Measurements from ENCODE around the gene MFAP2.

The MFAP2 gene, protein sequence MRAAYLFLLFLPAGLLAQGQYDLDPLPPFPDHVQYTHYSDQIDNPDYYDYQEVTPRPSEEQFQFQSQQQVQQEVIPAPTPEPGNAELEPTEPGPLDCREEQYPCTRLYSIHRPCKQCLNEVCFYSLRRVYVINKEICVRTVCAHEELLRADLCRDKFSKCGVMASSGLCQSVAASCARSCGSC

DNA sequence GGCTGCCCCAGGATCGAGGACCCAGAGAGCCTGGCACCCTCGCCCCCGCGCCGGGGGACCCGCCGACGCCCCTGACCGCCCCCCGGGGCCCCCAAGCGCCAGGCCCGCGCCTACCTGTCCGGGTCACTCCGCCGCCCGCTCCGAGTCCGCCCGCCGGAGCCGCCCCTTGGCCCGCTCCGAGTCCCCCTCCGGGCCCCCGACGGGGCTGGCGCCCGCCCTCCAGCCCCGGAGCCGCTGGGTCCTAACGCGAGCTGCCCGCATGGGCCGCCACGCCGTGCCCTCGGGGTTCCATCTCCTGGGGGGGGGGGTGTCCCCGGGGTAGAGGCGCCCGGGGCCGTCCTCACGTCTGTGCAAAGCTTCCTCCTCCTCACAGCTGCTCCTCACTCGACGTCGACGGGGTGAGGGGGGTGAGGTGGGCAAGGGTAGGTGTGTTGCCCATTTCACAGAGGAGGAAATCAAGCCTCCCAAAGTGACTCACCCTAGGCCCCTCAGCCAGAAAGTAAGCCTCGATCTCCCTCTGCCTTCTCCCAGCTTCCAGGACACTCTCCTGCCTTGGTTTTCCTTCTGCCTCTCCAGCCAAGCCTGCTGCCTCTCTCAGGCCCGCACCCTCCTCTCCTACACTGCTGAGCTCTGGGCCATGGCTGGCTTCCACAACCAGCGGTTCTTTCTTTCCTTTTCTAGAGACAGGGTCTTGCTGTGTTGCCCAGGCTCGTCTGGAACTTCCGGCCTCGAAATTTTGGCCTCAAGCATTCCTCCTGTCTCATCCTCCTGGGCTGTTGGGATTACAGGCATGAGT, at the start of gene MFAP2:
Gene MFAP2, minus strand, starts transcription at position 148 of the 796 bp plus-strand sequence. CDS start 2,347 bp downstream, outside the sequence.
- DNase-seq (ENCODE audit: low spot score): no peak

DNA sequence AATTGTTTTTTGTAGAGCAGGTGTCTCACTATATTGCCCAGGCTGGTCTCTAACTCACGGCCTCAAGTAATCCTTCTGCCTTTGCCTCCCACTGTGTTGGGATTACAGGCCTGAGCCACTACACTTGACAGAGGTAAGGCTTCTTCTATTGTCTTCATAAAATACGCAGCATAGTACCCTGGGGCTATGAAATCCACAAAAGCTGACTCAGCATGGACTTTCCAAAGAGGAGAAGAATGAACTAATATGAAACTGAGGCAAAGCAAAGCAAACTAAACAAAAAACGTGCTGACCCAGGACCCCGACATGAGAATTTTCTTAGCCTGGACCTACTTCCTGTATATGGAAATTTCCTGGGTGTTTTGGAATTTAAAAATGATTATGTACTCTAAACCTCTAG, 49.8 kb upstream of the MFAP2 start:
- no peak for DNase-seq (ENCODE audit: low spot score)

DNA sequence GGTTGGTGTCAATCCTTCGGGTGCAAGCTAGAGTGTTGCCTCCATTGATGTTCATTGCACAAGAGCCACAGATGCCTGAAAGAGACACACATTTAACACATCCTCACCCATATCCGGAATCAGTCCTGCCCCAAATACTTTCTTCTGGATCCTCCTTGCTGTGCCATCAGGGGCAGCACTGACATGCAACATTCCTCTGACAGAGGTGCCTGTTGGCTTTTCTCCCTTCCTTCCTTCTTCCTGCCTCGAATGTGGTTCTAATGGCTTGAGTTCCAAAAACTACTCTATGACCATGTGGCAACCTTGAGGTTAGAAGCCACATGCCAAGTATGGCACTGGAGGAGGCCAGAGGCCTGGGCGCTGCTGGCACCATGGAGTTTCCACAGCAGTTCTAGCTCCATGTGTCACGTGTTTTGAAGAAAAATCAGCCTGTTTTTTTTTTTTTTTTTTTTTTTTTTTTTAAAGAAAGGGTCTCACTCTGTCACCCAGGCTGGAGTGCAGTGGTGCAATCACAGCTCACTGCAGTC, 48.3 kb upstream of the MFAP2 start:
- DNase-seq (ENCODE audit: low spot score): no peak

DNA sequence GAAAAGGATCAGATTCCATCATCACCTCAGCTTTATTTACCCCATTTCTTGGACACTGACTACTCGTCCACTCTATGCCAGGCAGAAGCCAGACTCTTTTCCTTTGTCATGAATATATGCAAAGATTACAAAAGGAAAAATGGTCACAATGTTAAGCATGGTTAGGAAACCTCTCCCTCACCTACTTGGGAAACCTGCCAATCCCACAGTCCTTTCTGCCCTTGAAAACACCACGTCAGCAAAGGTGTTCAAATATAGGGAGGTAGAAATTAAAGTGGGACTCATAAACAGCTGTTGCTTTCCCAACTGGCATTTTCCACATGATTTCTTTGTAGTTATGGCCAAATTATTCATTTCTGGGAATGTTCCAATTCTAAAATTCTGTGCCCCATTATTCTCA, 47.5 kb upstream of the MFAP2 start:
- no peak for DNase-seq (ENCODE audit: low spot score)

DNA sequence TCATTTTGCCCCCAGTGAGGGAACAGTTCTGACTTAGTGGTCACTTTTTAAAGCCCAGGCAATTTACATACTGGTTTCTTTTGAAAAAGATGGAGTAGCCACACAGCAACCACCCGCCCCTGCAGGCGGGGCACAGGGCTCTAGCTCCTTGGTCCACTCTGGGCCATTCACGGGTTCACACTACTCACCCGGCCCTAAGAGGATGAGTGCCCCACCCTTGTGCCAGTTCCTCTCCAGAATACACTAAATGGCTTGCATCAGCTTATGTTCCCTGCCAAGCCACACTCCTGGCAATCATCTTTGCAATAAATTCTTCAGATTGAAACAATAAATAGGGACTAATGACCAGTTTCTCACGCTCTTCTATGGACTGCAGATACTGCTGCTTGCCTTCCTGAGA, 47.0 kb upstream of the MFAP2 start:
- DNase-seq (ENCODE audit: low spot score): no peak

DNA sequence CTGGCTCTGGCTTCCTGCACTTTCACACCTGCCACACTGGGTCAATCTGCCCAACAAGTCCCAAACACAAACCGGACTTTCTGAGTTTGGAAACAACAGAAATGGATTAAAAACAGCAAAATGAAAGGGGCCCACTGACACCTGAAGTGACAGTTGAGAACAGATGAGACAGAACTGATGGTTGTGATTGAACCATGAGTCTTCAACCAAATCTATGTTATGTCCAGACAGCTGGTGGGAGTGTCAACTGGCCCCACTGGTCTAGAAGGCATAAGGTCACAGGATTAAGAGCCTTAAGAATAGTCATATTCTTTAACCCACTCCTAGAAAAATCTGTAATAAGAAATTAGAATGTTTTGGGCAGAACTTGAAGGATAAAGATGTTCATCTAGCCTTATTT, 44.3 kb upstream of the MFAP2 start:
- no peak for DNase-seq (ENCODE audit: low spot score)

DNA sequence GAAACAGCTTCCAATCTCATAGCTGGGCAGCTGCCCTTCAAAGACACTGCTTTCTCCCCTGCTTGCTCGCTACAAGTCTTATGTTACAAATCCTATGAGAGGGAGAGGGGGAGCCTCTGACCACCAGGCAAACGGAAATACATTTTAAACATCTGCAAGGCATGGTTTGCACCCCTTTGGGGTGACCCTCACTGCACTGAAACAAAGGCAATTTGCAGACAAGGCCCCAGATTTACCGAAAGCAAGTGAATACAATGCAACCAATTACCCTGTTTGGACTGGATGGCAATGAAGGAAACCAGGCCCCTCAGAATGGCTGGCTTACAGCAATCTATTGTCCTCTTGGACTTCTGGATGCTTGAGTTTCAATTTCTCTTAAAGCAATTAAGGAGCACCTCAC, 43.2 kb upstream of the MFAP2 start:
- no peak for DNase-seq (ENCODE audit: low spot score)

DNA sequence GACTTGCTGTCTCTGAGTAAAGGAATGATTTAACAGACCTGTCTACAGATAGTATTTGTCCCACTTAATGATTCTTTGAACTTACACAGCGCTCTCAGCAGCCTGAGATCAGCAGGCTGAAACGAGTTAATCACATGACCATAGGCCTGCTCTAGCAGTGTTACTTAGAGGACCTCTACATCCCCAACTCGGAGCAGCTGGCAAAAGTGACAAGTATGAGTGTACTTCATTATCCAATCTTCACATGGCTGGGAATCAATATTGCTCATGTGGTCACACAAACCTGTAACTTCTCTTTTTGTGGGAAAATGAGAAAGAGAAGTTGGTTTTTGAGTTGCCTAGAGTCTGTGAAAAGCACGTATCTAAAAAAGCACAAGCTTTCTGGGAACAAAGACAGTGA, 42.7 kb upstream of the MFAP2 start:
- DNase-seq (ENCODE audit: low spot score): no peak

DNA sequence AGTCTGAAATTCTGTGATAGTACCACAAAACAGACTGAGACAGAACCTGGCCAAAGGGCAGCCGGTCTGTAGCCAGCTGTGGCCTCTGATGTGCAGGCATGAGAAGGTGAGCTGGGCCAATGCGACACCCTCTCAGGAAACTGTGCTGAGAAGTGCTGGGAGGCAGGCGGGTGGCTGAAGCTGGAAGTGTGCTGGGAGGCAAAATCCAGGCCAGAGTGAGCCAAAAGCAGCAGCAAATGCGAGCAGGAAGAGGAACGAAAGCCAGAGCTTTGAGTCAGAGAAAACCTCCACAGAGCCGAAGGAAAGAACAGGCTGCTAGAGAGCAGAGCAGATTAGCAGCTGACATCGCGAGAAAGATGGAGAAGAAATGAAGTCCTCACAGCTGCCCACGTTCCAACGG, 41.5 kb upstream of the MFAP2 start:
- DNase-seq (ENCODE audit: low spot score): no peak

DNA sequence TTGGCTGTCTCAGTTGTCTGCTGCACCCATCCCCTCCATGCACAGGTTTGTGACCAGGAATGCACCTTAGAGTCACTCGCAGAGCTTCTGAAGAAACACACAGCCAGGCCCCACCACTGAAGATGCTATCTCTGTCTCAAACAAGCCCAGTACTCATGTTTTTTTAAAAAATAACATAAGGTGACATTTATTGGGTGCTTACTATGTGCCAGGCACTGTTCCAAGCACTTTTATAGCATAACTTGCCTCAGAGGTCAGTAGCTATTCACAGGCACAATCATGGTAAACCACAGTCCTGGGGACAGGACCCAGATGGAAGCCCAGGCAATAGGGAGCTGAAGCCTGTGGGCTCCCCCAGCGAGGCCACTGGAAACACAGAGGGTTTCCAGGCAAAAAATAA, 40.1 kb upstream of the MFAP2 start:
- no peak for DNase-seq (ENCODE audit: low spot score)

DNA sequence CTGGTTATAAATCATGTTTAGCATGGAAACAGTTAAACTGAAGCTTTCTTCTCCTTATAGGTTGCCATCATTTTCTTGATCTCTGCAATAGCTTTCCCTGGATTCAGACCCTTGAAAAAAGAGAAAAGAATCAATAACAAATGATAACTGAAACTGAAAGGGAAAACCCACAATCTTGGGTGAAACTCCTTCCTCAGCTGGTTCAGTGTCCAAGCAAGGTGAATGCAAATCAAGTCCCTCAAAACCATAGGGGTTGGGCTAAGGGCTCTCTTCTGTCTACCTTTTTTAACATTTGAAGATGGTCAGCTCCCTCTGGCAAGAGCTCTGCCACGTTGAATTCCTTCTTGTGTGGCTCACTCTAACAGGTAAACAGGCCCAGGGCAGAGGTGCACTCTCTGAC, 38.4 kb upstream of the MFAP2 start:
- no peak for DNase-seq (ENCODE audit: low spot score)

DNA sequence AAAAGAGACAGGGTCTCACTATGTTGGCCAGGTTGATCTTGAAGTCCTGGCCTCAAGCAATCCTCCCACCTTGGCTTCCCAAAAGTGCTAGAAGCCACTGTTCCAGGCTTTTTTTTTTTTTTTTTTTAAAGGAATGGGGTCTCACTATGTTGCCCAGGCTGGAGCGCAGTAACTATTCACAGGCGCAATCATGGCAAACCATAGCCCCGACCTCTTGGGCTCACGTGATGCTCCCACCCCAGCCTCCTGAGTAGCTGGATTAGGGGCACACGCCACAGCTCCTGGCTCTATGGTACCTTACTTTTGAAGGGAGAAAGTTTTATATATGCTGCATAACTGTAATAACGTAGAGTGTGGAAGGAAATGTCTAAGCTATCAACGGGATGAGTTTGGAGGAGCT, 37.0 kb upstream of the MFAP2 start:
- no peak for DNase-seq (ENCODE audit: low spot score)

DNA sequence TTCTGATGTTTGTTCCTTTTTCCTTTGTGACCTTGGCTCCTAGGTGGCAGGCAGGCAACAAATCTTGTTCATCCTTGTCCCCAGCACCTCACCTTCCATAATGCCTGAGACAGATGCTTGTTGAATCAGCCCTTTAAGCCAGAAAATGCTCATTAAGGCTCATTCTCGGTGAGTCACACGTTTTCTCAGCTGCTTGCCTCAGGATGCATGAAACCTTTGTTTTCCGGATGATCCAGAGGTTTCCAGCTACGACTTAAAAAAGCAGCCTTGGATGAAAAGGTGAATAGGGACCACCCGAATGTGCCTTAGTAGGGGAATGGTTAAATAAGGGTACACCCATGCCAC, 35.9 kb upstream of the MFAP2 start:
- no peak for DNase-seq (ENCODE audit: low spot score)

DNA sequence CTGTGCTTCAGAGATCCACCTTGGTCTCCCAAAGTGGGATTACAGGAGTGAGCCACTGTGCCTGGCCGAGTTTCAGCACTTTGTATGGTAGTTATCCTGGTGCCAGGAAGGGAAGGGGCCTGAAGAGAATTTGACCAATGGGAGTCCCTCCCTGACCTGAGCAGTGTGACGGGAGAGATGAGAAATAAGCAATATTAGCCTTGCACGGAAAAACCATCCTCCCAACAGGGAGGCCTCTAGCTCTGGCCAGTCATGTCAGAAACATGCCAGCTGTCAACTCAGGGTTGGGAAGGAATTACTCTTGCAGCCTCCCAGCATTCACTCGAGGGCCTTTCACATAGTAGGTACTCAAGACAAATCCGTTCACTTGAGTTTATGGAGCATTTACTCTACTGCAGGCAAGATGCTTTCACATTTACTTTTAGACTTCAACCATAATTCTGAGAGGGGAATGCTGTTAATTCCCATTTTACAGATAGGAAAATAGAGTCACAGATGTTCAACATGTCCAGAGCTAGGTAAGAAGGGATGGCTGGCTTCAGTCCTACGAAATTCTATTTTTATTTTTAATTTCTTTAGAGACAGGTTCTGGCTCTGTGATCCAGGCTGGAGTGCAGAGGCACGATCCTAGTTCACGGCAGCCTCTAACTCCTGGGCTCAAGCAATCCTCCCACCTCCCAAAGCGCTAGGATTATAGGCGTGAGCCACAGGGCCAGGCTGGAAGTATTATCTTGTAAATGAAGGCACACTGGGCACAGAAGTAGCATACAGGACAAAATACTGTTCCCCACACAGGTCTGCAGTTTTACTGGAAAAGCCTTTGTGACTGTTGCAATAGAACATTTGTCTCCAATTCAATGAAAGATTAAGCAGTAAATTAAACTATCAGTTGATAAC, 34.5 kb upstream of the MFAP2 start:
- DNase-seq (ENCODE audit: low spot score): no peak

DNA sequence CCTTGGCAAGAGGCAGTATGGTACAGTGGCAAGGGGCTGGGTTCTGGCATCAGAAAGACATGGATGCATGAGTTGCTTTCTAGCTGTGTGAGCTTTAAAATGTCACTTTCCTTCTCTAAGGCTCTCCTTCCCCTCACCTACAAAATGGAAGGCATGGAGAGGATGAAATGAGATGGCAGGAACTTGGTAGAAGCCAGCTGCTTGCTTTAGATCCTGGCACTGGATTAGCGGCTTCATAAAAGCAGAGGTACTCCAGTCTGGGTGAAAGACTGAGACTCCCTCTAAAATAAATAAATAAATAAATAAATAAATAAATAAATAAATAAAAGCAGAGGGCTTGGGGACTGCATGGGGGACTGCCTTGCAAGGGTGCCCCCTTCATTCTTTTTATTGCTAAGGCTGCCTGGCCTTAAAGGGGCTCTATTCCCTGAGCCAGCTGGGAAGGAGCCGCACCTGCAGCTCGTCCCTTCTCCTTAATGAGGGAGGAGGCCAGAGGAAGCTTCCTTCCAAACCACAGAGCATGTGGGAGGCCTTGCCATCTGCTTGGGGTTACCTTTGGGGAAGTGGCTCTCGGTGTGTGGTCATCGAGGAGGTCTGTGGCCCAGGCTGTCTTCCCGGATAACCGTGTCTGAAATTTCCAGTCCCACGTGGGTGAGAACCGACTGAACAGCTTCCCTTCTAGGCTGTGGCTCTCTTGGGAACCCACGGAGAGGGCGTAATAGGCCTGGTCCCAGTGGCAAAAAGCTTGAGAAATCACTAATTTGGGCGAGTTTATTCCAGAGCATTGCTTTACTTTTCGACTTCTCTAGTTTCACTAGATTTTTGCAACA, 33.3 kb upstream of the MFAP2 start:
- DNase-seq (ENCODE audit: low spot score): no peak

DNA sequence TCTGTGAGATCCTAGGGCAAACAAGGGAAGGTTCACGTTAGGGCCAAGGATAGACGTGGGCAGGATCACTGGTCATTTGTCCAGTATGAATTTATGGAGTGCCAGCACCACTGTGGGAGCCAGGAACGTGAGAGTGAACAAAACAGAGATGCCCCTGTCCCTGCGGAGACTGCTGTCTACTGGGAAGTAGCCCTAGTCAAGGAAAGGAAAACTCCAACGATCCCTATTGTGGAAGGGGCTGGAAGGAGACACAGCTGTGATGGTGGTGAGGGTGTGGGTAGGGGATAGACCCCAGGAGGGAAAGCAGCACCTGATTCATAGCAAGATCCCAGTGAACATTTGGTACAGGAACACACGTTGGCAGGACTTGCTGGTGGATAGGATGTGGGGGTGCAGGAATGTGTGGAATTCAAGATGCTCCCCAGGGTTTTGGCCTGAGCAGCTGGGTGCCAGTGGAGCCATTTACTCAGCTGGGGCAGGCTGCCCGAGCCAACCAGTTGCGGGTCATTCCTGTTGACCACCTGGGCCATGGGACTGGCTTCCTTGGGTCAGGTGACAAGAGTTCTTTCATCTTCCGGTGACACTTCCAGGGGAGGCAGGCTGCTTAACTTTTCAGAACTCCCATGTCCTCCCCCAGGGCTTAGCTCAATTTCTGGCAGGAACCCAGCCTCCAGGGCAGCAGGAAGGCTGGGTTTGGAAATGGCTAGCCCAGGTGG, 32.5 kb upstream of the MFAP2 start:
- DNase-seq (ENCODE audit: low spot score): no peak

DNA sequence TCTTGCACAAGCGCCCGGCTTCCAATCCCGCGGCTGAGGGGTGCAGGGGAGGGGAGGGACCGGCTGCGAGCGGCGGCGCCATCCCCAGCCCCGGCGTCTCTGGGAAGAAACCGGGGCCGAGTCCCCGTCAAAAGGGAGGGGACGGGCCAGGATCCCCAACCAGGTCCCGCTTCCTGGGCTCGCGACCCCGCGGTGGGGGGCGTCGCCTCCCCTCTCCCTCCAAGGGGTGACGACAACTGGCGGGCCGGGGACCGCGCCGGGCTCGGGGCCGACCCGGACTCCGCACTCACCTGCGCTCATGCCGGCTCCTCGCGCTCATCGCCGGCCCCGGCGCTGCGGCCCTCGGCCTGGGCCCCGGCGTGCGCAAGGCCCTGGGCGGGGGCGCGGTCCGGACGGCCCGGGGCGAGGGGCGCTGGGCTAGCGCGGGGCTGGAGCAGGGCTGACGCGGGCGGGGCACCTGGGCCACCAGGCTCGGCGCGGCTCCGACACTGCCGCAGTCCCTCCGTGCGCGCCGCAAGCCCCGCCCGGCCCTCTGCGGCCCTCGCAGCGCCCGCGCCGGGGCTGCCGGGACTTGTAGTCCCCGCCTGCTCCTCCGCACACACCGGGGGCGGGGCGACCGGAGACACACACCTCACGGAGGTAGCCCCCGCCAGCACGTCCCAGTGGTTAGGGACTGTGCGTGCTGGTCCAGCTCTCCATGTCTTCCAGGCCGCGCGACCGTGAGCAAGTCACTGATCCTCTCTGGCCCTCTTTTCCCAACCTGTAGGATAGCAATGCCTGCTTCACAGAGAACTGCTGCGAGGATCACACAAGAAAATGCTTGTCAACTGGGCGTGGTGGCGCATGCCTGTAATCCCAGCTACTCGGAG, 31.3 kb upstream of the MFAP2 start, which contains the start of gene ATP13A2:
Gene ATP13A2, minus strand, starts transcription at position 490 of the 869 bp plus-strand sequence. Its CDS starts 190 bp downstream, at position 300.
- DNase-seq (ENCODE audit: low spot score): peak; percentile 86

DNA sequence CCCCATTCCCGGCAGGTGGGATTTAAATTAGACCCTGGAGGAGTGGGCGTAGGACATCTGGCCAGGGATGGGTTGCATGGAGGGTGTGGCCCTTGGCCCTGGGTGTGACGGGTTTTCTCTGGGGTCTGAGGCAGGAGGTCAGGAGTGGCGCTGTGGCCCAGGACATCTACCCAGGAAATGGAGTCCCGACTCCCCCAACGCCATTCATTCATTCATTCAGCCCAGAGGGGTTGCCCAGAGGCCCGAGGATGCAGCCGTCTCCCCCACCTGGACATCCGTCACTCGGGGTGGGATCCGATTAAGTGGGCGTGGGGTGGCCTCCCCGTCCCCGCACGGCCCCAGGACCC, 30.6 kb upstream of the MFAP2 start:
- no peak for DNase-seq (ENCODE audit: low spot score)

DNA sequence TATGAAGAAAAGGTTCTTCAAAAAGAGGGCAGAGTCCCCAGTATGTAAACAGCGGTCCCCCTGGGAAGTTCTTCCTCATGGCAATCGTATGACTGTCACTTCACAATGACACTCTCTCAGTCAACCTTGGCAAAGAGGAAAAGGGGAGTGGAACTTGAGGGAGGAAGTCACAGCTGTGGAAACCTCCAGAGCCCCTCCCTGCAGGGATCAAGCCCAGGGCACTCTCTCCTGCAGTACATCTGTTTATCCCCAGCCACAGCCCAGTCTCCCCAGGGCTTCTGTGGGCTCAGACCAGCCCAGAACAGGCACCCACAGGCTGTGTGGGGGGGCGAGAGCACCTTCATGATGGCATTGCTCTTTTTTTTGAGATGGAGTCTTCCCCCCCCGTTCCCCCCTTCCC, 29.3 kb upstream of the MFAP2 start:
- no peak for DNase-seq (ENCODE audit: low spot score)

DNA sequence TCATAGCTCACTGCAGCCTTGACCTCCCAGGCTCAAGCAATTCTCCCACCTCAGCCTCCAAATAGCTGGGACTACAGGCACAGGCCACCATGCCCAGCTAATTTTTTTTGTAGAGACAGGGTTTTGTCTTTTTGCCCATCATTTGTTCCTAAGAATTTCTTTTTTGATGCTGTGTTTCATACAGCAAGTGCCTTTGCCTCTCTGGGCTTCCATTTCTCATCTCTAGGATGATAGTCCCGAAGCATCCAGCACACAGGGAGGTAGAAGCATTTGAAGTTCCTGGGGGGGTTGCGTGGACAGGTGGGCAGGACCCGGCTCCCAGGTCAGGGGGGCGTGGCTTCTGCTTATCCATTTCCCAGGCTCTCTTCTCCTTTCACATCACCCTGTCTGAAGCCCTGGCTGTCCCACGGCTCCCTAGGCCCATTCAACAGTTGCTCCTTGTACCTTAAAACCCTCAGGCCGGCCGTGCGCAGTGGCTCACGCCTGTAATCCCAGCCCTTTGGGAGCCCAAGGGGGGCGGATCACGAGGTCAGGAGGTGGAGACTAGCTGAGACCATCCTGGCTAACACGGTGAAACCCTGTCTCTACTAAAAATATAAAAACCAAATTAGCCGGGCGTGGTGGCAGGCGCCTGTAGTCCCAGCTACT, 27.9 kb upstream of the MFAP2 start:
- no peak for DNase-seq (ENCODE audit: low spot score)
